Skeletal muscle satellite cell (primary cell): Measurements from ENCODE around the gene PFN3.

Source experiments
- H3K27me3 ChIP-seq: 2 replicates; pipeline ENCODE4 v1.7.0; 2013; ENCODE audit warnings: low read length; ENCODE audit not compliant: control insufficient read depth, insufficient read depth
- H3K36me3 ChIP-seq: 2 replicates; pipeline ENCODE4 v1.7.0; 2013; ENCODE audit warnings: mild to moderate bottlenecking, control low read depth, low read length; ENCODE audit not compliant: insufficient read depth
- H3K4me1 ChIP-seq: 2 replicates; pipeline ENCODE4 v1.7.0; 2013; ENCODE audit warnings: low read length; ENCODE audit not compliant: control insufficient read depth, insufficient read depth
- H3K4me2 ChIP-seq: 2 replicates; pipeline ENCODE4 v1.7.0; 2013; ENCODE audit warnings: mild to moderate bottlenecking, low read length
- H3K4me3 ChIP-seq: 2 replicates; pipeline ENCODE4 v1.7.0; 2013; ENCODE audit warnings: low read length
- H3K9ac ChIP-seq: 2 replicates; pipeline ENCODE4 v1.7.0; 2013; ENCODE audit warnings: mild to moderate bottlenecking, low read depth, low read length, moderate library complexity
- H3K9me3 ChIP-seq: replicated peaks from 2 replicates; pipeline ENCODE4 v1.7.0; 2013; ENCODE audit warnings: mild to moderate bottlenecking, control low read depth, low read length

Gene PFN3

GRCh38 chr5:177357146-177357458, 43.4 kb downstream of the PFN3 start:
- Histone ChIP-seq H3K9ac (no peak overlapping the region), H3K4me2 (no peak overlapping the region), H3K36me3 (no peaks in the 10 kb centered on the region), H3K27me3 (peaks cover 47% of the 10 kb centered on the region), H3K4me3 (no peak overlapping the region), H3K4me1 (peaks cover 7% of the 10 kb centered on the region), H3K9me3 (no peaks in the 10 kb centered on the region)

- Histone ChIP-seq H3K4me2 (no peak overlapping the region), H3K9ac (no peak overlapping the region), H3K4me3 (no peak overlapping the region), H3K27me3 (peaks cover 44% of the 10 kb centered on the region), H3K4me1 (peaks cover 9% of the 10 kb centered on the region), H3K36me3 (no peaks in the 10 kb centered on the region), H3K9me3 (no peaks in the 10 kb centered on the region)
Observed at GRCh38 chr5:177356746-177357145, 43.7 kb downstream of the PFN3 start.

- Histone ChIP-seq H3K4me3 (no peak overlapping the region), H3K4me2 (no peak overlapping the region), H3K4me1 (peaks cover 10% of the 10 kb centered on the region), H3K9me3 (no peaks in the 10 kb centered on the region), H3K27me3 (peaks cover 36% of the 10 kb centered on the region), H3K36me3 (no peaks in the 10 kb centered on the region), H3K9ac (no peak overlapping the region)
Observed at GRCh38 chr5:177355868-177356168, 44.6 kb downstream of the PFN3 start.

- Histone ChIP-seq H3K9ac (no peak overlapping the region), H3K4me1 (peaks cover 15% of the 10 kb centered on the region), H3K4me2 (no peak overlapping the region), H3K9me3 (no peaks in the 10 kb centered on the region), H3K4me3 (no peak overlapping the region), H3K36me3 (no peaks in the 10 kb centered on the region), H3K27me3 (peaks cover 36% of the 10 kb centered on the region)
Observed at GRCh38 chr5:177355162-177355867, 45.1 kb downstream of the PFN3 start.

GRCh38 chr5:177354711-177355110, 45.8 kb downstream of the PFN3 start:
- no peaks in the 10 kb centered on the region for H3K9me3 ChIP-seq
- H3K36me3 ChIP-seq, result no peaks in the 10 kb centered on the region
- H3K4me1 ChIP-seq, result peaks cover 21% of the 10 kb centered on the region
- H3K27me3 ChIP-seq, result peaks cover 32% of the 10 kb centered on the region
- no peak overlapping the region for H3K4me3 ChIP-seq
- H3K9ac ChIP-seq, result no peak overlapping the region
- no peak overlapping the region for H3K4me2 ChIP-seq

GRCh38 chr5:177354256-177354655, 46.2 kb downstream of the PFN3 start:
- peaks cover 27% of the 10 kb centered on the region for H3K27me3 ChIP-seq
- no peak overlapping the region for H3K4me2 ChIP-seq
- H3K4me3 ChIP-seq, result no peak overlapping the region
- H3K9ac ChIP-seq, result no peak overlapping the region
- peaks cover 1% of the 10 kb centered on the region for H3K36me3 ChIP-seq
- no peaks in the 10 kb centered on the region for H3K9me3 ChIP-seq
- peaks cover 24% of the 10 kb centered on the region for H3K4me1 ChIP-seq

GRCh38 chr5:177353093-177353492, 47.4 kb downstream of the PFN3 start:
- no peak overlapping the region for H3K4me2 ChIP-seq
- peaks cover 3% of the 10 kb centered on the region for H3K36me3 ChIP-seq
- H3K27me3 ChIP-seq, result peaks cover 17% of the 10 kb centered on the region
- H3K9ac ChIP-seq, result no peak overlapping the region
- H3K4me3 ChIP-seq, result no peak overlapping the region
- H3K4me1 ChIP-seq, result peaks cover 27% of the 10 kb centered on the region
- H3K9me3 ChIP-seq, result no peaks in the 10 kb centered on the region

GRCh38 chr5:177351392-177352329, 48.8 kb downstream of the PFN3 start, which contains the start of gene LMAN2:
Gene LMAN2, minus strand, starts transcription at chr5:177351668. Its CDS starts 21 bp downstream, at chr5:177351647.
- Histone ChIP-seq H3K27me3 (peaks cover 3% of the 10 kb centered on the region), H3K4me1 (peaks cover 23% of the 10 kb centered on the region), H3K9ac (peak within 1 kb of the TSS; percentile 96), H3K4me3 (peak within 1 kb of the TSS; percentile 74), H3K36me3 (peaks cover 15% of the 10 kb centered on the region), H3K4me2 (peak within 1 kb of the TSS; percentile 98), H3K9me3 (no peaks in the 10 kb centered on the region)

- Histone ChIP-seq H3K27me3 (peaks cover 3% of the 10 kb centered on the region), H3K36me3 (peaks cover 20% of the 10 kb centered on the region), H3K4me1 (peaks cover 23% of the 10 kb centered on the region), H3K4me2 (peak overlapping the region; percentile 98), H3K9me3 (no peaks in the 10 kb centered on the region), H3K9ac (peak overlapping the region; percentile 96), H3K4me3 (peak overlapping the region; percentile 74)
Observed at GRCh38 chr5:177350776-177351391, 49.6 kb downstream of the PFN3 start.
